T-helper 1 cell (primary cell): ENCODE data around the gene PLA2G4E.

Experiments
- DNase-seq, 5 donors: peaks; one replicate each; pipeline ENCODE4 v3.0.0-alpha.2; 2012 to 2020

The PLA2G4E gene

DNA sequence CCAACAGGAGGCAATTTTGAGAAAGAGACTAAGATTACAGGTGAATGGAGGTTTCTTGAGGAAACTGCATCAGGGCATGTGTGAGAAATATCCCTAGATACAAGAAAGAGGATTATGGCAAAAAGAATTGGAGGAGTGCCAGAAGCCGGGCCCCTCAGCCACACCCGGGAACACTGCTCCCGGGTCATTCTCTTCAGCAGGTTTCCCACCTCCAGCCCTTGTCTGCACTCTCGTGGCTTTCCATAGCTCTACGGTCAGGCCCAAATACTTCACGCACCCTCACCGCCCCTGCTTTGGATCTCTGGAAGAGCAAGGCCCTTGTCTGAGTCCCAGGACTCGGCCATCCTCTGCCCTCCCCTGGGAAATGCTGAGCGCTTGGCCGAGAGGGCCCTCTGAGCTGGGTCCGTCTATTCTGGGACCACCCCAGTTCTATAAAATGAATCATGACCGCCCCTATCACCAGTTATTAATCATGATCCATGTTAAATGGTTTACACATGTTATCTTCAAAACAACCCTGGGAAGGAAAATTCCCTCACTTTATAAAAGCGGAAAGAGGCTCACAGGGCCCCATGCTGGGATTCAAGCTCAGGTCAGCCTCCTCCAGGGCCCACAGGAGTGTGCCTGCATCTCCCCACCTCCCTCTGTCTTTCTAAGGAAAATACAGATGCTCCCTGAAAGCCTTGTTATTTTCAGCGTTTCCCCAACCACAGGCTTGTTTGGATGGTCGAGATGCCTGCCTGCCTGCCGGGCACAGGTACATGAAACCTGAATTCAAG, 88.1 kb downstream of the PLA2G4E start:
- no peak for DNase-seq

DNA sequence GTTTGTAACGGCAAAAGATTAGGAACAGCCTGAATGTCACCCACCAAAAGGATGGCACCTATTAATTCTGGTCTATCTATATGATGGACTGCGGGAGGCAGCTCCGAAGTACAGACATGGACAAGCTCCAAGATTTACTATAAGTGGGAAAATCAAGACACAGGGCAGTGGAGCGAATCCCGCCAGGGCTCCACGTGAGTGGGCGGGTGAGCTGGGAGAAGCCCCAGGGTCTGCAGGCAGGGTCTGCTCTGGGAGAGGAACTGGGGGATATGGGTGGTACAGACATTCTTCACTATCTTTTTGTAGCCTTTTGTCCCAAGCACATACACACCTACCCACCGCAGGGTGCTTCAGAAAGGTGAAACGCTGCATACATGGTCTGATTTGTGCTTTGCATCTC, 88.7 kb downstream of the PLA2G4E start:
- no peak for DNase-seq
